GM18870 (cell line): ENCODE data around the gene LILRA6.
"Not testable (repeated sequence)": the region's sequence is repeated elsewhere in the genome, so short reads cannot be mapped to it uniquely, and the experiment has no call there.

Experiments used
- ATAC-seq: cut with Tn5 transposase; IDR thresholded peaks from one replicate; pipeline ENCODE4 v1.9.1; 2021; ENCODE audit warnings: moderate library complexity; ENCODE audit not compliant: unreplicated experiment

LILRA6 gene

DNA sequence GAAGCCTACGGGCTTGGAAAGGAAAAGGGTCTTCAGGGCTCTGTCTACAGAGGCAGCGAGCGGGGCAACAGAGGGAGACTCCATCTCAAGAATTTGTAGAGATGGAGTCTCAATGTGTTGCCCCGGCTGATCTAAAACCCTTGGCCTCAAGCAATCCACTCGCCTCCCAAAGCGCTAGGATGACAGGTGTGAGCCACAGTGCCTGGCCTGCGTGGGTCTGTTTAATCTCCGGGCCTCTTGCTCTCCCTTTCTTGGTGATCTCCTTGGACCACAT is 33.9 kb downstream of the LILRA6 start:
- ATAC-seq = no peak

DNA sequence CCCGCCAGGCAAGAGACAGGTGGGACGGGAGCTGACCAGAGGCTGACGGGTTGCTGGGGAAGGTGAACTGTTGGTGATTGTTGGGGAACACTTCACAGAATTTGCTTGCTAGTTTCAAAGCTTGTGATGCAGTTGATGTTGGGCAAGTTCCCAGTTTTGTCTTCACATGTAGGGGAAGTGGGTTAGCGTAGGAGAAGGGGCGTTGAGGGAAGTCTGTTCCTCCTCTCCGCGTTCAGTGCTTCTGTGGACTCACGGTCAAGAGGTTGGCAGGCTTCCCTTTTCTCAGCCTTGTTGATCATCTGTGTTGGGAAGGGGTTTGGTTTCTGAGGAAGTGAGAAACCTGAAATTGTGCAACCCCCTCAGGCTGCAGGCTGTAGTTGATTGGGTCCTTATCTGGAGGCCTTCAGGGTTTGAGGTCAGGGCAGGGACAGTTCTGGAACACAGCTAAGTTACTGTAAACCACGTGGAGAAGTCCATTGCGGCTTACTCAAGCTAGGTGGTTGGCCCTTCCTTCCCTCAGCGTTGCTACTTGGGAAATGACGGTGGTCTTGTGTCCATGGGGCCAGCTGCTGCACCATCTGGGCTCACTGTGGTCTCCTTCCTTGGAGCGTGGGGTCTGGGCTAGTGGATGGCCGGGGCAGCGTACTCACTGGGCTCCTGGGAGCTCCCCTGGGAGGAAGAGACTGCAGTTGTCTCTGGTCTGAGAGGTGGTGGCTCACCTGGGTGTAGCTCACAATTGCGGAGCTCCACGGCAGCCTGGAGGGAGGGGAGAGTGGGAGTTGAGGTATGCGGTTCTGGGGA is 34.4 kb downstream of the LILRA6 start:
- ATAC-seq = no peak

DNA sequence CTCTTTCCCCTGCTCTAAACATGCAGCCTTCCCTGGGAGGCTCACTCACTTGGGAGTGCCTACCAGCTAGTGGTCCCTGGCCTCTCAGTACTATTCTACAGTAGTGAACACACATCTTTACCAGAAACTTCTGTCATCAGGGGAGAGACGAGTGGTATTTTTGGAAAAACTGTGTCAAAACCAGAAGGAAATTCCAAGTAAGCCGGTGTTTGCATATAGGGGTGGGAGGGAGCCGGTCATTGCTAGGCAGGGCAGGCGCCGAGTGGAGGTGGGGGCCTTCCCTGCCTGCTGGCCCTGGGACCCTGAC is 35.0 kb downstream of the LILRA6 start:
- no peak for ATAC-seq

DNA sequence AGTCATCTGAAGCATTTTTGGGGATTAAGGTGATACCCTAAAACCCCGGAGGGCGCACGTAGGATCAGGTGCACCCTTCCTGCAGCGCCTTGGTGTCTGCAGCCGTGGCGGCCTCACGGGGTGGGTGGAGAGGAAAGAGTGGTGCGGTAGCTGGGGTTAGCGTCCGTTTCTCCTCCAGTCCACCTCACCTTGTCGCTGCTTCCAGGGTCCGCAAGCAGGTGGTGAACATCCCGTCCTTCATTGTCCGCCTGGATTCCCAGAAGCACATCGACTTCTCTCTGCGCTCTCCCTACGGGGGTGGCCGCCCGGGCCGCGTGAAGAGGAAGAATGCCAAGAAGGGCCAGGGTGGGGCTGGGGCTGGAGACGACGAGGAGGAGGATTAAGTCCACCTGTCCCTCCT is 35.4 kb downstream of the LILRA6 start:
- ATAC-seq = not testable (repeated sequence)

DNA sequence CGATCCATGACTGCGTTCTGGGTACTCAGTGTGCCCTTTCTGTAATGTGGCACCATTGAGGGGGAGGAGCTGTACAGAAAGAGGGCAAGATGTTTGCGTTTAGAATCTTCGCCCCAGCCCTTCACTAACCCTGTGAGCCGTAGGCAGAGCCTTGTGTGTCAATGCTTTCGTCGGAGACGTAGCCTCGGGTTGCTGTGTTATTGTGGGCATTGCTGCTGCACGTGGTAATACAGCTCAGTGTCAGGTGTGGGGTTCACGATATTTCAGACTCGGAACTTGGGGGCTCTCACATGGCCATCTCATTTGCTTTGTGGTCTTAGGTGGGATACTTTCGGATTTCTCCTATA is 35.8 kb downstream of the LILRA6 start:
- ATAC-seq = no peak

DNA sequence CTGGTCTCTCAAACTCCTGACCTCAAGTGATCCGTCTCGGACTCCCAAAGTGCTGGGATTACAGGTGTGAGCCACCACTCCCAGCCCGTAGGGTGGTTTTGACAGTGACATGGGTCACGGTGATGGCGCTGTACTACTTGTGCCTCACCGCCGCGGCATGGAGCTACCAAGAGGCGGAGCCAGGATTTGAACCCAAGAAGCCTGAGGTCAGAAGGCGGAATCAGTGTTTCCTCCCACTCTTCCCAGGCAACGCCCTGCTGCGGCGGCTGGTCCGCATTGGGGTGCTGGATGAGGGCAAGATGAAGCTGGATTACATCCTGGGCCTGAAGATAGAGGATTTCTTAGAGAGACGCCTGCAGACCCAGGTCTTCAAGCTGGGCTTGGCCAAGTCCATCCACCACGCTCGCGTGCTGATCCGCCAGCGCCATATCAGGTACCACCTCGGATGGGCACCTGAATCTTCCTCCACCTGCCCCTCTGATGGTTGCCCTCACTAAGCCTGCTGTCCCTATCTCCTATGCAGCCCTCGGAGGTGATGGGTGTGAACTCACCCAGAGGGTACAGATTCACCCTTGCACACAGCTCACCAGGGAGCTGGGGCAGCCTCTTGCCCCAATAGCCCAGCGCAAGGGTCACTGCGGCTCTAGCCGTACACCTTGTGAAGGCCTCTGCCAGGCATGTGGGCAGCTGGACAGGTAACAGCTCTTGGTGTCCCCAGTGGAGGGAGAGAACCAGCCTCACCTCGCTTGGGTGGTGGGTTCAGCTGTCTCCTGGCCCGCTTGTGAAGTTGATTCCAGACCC is 36.4 kb downstream of the LILRA6 start:
- no peak for ATAC-seq

DNA sequence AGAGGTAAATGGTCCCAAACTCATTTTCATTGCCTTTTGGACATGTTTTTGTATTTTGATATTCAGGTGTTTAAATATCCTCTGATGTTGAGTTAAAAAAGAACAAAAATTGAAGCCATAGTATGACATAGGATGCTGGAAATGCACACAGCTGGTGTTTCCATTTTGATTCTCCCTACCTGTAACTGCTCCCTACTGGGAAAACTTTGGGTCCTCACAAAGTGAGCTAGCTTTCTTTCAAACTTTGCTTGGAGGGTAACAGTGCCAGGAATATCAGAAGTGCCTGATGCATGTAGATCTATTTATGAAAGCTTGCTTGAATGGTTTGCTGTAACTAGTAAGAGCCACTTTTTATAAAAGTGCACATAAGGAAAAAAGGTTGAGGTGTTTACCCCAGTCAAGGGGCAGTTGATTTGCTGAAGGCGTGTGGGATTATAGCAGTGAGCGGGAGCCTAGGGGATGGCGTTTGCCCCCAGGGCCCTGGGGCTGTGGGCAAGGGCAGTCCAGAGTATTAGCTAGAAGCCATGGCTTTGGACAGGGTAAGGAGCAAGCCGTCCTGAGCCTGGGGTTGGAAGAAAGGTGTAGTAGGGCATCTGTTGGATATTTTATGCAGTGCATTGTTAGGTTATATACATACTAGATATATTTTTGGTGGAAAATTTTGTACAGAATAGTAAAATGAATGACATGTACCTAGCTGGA is 37.7 kb downstream of the LILRA6 start:
- no peak for ATAC-seq

DNA sequence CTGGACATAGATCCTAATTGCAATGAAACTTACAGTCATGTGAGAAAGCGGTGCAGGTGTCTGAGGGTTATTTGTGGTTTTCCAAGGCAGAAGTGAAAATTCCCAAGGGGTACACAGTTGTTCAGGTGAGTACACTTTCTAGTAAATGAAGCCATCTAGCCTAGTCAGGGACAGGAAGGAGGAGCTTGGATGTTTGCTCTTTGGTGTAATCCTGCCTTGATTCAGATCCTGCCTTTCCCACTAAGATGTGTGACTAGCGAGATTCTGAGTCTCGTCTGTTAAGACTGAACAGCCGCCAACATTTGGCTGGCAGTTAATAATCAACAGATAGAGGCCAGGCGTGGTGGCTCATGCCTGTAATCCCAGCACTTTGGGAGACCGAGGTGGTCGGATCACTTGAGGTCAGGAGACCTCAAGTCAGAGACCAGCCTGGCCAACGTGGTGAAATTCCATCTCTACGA is 39.4 kb downstream of the LILRA6 start:
- ATAC-seq = no peak

DNA sequence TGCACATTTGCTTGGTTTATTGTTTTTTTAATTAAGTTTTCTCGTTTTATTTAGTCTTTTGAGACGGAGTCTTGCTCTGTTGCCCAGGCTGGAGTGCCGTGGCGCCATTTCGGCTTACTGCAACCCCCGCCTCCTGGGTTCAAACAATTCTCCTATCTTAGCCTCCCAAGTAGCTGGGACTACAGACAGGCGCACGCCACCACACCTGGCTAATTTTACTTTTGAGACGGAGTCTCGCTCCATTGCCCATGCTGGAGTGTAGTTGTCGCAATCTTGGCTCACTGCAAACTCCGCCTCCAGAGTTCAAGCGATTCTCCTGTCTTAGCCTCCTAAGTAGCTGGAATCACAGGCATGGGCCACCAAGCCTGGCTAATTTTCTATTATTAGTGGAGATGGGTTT is 40.6 kb downstream of the LILRA6 start:
- ATAC-seq = no peak

DNA sequence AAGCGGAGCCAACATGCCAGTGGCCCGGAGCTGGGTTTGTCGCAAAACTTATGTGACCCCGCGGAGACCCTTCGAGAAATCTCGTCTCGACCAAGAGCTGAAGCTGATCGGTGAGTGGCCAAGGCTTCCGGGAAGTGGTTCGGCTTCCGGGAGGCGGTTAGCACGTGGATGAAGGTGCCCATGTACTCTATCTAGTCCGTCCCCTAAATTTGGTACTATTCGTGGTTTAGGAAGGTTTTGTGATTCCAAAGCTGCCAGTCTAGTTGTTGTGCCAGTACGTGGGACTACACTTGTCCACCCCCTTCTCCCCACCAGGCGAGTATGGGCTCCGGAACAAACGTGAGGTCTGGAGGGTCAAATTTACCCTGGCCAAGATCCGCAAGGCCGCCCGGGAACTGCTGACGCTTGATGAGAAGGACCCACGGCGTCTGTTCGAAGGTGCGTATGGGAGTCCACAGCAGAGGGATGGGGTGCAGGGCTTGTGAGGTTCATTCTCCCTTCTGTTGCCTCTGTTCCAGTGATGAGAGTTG is 41.4 kb downstream of the LILRA6 start:
- no peak for ATAC-seq

DNA sequence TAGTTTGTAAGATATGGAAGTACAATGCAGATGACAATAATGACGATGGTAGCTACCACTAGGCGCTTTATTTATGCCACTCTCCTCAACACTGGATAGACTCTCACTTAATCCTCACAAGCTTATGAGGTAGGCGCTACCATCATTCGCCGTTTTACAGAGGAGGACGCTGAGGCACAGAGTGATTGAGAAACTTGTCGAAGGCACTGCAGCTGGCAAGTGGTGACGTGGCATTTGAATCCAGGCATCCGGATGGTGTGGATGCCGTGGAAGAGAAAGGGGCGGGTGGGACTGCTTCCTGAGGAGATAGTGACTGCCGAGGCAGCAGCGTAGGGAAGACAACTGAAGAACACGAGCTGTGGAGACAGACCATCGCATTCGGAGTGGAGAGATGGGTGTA is 43.2 kb downstream of the LILRA6 start:
- no peak for ATAC-seq

DNA sequence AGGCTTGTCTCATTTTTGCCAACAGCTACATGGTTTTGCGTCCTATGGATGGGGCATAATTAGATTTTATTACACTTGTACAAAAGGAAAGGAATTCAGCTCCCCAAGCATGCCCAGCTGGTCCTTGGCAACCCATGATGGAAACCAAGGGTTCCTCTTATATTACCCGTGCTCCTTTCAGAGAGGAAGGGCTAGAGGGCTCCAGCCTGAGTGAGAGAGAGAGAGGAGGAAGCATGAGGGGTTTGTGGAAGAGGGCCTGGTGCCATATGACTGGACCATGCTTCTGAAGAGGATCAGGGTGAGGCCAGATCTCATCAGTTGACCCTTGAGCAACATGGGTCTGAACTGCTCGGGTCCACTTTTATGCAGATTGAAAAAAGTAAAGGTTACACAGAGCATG is 45.5 kb downstream of the LILRA6 start:
- ATAC-seq = no peak

DNA sequence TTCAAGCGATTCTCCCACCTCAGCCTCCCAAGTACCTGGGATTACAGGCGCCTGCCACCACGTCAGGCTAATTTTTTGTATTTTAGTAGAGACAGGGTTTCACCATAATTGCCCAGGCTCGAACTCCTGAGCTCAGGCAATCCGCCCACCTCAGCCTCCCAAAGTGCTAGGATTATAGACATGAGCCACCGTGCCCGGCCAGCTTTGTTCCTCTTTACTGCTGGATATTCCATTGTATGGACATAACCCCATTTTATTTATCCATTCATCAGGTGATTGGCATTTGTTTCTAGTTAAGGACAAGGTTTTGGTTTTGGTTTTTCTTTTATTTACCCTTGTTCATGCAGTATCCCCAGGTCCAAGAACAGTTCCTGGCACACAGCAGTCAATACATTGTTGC is 46.1 kb downstream of the LILRA6 start:
- ATAC-seq = no peak

DNA sequence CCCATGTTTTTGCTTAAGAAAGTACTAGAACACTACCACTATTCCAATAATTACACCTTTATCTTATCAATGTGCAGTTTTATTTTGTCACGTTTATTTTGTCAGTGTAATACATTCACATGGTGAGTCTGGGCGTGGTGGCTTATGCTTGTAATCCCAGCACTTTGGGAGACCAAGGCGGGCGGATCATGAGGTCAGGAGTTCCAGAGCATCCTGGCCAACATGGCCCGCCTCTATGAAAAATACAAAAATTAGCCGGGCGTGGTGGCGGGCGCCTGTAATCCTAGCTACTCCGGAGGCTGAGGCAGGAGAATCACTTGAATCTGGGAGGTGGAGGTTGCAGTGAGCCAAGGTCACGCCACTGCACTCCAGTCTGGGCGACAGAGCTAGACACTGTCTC is 48.1 kb downstream of the LILRA6 start:
- not testable (repeated sequence) for ATAC-seq

DNA sequence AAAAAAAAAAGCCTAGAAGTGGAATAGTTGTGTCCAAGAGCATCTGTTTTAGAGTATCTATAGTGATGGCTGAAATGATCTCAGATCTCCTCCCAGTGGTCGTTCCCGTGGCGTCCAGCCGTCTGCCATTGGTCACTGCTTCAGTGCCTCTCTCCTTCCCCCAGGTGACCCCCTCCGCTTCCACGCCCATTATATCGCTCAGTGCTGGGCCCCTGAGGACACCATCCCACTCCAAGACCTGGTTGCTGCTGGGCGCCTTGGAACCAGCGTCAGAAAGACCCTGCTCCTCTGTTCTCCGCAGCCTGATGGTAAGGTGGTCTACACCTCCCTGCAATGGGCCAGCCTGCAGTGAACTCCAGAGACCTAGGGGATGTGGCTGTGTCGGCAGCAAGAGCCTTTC is 49.6 kb downstream of the LILRA6 start:
- no peak for ATAC-seq

DNA sequence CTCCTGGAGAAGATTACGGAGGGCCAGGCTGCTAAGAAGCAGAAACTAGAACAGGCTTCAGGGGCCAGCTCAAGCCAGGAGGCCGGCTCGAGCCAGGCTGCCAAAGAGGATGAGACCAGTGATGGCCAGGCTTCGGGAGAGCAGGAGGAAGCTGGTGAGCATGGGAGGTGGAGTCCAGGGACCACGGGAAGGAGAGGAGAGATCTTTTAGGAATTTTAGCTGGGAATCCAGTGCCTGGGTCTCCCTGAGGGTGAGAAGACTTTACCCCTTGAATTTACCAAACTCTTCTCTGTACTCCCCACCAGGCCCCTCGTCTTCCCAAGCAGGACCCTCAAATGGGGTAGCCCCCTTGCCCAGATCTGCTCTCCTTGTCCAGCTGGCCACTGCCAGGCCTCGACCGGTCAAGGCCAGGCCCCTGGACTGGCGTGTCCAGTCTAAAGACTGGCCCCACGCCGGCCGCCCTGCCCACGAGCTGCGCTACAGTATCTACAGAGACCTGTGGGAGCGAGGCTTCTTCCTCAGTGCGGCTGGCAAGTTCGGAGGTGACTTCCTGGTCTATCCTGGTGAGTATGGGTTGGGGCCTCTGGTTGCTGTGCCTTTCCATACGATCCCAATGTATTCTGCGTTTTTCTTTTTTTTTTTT is 50.7 kb downstream of the LILRA6 start:
- ATAC-seq = no peak

DNA sequence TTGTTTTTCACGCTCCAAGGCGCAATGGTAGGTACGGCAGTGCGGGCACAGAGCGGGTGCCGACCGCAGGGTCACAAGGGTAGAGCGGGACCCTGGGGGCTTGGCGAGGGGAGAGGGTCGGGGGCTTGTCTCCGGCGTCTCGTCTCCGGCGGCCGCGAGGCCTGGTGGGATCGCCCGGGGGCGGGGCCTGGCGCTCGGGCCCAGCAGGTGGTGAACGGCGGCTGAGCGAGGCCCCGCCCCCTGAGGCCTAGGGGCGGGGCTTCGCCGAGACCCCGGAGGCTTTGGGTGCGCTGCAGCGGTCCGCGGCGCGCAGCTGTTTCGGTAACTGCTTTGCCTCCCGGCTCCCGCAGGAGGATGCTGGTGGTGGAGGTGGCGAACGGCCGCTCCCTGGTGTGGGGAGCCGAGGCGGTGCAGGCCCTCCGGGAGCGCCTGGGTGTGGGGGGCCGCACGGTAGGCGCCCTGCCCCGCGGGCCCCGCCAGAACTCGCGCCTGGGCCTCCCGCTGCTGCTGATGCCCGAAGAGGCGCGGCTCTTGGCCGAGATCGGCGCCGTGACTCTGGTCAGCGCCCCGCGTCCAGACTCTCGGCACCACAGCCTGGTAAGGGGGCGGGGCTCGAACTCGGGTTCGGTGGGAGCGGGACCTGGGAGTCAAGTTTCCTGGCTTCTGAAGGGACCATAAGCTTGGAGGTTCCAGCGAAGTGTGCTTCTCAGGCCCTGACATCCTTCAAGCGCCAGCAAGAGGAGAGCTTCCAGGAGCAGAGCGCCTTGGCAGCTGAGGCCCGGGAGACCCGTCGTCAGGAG is 51.4 kb downstream of the LILRA6 start, which contains the start of gene TSEN34:
Gene TSEN34 (plus strand): TSS at position 298 of the 800 bp plus-strand sequence. CDS start 57 bp downstream, at position 355.
- peak; percentile 14 for ATAC-seq

DNA sequence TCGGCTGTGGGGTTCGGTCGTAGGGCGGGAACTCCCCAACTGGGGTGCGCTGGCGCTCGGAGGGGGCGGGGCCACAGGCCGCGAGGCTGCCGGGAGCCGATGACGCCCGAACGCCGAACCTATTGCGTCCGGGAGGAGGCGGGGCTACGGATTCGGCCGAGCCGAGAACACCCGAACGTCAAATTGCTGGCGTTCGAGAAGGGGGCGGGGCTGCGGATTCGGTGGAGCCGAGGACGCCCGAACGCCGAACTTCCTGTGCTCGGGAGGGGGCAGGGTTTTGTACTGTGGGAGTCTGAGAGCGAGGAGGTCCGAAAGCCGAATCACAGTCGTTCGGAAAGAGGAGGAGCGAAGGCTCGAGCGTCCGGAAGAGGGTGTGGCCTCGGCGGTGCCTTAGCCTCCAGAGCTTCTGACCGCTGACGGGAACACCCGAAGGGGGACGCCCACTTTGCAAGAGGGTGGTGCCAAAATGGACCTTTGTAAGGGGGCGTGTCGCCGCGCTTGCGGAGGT is 52.0 kb downstream of the LILRA6 start:
- peak; percentile 35 for ATAC-seq

DNA sequence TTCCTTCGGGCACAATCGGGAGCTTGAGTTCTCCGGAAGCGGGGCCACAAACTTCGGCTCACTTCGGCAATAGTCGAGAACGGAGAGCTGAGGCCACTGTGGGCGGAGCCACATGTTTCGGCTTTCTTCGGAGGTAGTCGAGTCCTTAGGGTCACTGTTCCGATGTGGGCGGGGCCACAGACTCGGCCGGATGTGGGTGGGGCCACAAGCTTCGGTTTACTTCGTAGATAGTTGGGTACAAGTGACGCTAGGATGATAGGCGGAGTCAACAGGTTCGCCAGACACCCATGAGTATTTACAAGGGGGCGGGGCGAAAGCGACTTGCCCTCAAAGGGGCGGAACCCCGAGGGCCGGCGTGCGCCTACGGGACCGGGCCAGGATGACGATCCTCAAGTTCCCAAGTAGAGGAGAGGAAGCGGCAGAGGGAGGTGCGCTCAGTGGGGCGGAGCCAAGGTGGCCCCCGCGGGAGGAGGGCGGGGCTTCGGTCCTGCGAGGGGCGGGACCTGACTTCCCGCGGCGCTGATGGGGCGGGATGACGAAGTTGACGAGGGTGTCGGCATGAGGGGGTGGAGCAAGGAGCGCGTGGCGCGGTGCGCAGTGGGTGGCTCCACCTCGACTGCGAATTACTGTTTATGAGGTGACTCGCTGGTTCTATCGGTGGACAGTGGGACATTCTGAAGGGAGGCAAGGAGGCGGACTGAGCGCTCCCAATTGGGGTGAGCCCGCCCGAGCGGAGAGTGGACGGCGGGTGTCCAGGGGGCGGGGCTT is 52.7 kb downstream of the LILRA6 start:
- ATAC-seq = peak; percentile 63
